NT2/D1 (cell line): ENCODE data around the gene ALDH1B1.

Source experiments
- DNase-seq: peaks from one replicate; pipeline ENCODE4 v3.0.0-alpha.2; 2011; ENCODE audit warnings: low read depth, low spot score
- H3K27me3 ChIP-seq: 2 replicates; pipeline ENCODE4 v1.6.0; 2011; ENCODE audit warnings: mild to moderate bottlenecking; ENCODE audit not compliant: insufficient read length, insufficient read depth
- H3K36me3 ChIP-seq: 2 replicates; pipeline ENCODE4 v1.6.1; 2011; ENCODE audit warnings: mild to moderate bottlenecking, low read length, mixed read lengths; ENCODE audit not compliant: insufficient read depth, insufficient read length
- H3K4me1 ChIP-seq: 2 replicates; pipeline ENCODE4 v1.5.1; 2011; ENCODE audit not compliant: insufficient read depth, insufficient read length
- H3K4me3 ChIP-seq: 2 replicates; pipeline ENCODE4 v1.5.1; 2011; ENCODE audit warnings: low read depth; ENCODE audit not compliant: insufficient read length
- H3K9ac ChIP-seq: 2 replicates; pipeline ENCODE4 v1.6.0; 2011; ENCODE audit warnings: low read depth; ENCODE audit not compliant: insufficient read length
- H3K9me3 ChIP-seq: 2 replicates; pipeline ENCODE4 v1.5.1; 2011; ENCODE audit warnings: mild to moderate bottlenecking, low read length; ENCODE audit not compliant: insufficient read depth
- SUZ12 ChIP-seq: IDR thresholded peaks from 2 replicates; pipeline ENCODE4 v1.6.1; 2011; ENCODE audit not compliant: insufficient read length, insufficient read depth; ENCODE audit errors: extremely low read depth
- YY1 ChIP-seq: IDR thresholded peaks from 2 replicates; pipeline ENCODE4 v1.6.1; 2011; ENCODE audit not compliant: insufficient read length, insufficient read depth
- ZNF274 ChIP-seq: IDR thresholded peaks from 2 replicates; pipeline ENCODE4 v1.6.1; 2011; ENCODE audit warnings: mild to moderate bottlenecking, low read depth, low read length

Gene ALDH1B1

GRCh38 chr9:38413283-38413682, 20.8 kb downstream of the ALDH1B1 start:
- no peak for DNase-seq
- Histone ChIP-seq H3K4me1 (peaks cover 8% of the 10 kb centered on the region), H3K36me3 (peaks cover 2% of the 10 kb centered on the region), H3K27me3 (no peaks in the 10 kb centered on the region), H3K9me3 (no peaks in the 10 kb centered on the region), H3K9ac (no peak overlapping the region), H3K4me3 (no peak overlapping the region)
- TF ChIP-seq YY1 (no peak), ZNF274 (no peak), SUZ12 (no peak)

- no peak overlapping the region for H3K4me3 ChIP-seq
These were observed 21.7 kb downstream of the ALDH1B1 start for GRCh38 chr9:38414040-38414723.

GRCh38 chr9:38415856-38416255, 23.4 kb downstream of the ALDH1B1 start:
- TF ChIP-seq YY1, result no peak
- no peak for TF ChIP-seq ZNF274
- TF ChIP-seq SUZ12, result no peak
- Histone ChIP-seq H3K9me3 (no peaks in the 10 kb centered on the region), H3K9ac (no peak overlapping the region), H3K36me3 (peaks cover 2% of the 10 kb centered on the region), H3K4me3 (no peak overlapping the region), H3K4me1 (peaks cover 10% of the 10 kb centered on the region), H3K27me3 (no peaks in the 10 kb centered on the region)
- no peak for DNase-seq

More at GRCh38 chr9:38414040-38414723, 21.7 kb downstream of the ALDH1B1 start:
- no peak for DNase-seq
- H3K27me3 ChIP-seq, result no peaks in the 10 kb centered on the region
- no peaks in the 10 kb centered on the region for H3K9me3 ChIP-seq
- peaks cover 2% of the 10 kb centered on the region for H3K36me3 ChIP-seq
- no peak overlapping the region for H3K9ac ChIP-seq
- H3K4me1 ChIP-seq, result peaks cover 8% of the 10 kb centered on the region
- TF ChIP-seq ZNF274, result no peak
- no peak for TF ChIP-seq SUZ12
- TF ChIP-seq YY1, result no peak

GRCh38 chr9:38416461-38416860, 24.0 kb downstream of the ALDH1B1 start:
- no peak for DNase-seq
- TF ChIP-seq ZNF274 (no peak), SUZ12 (no peak), YY1 (no peak)
- no peaks in the 10 kb centered on the region for H3K27me3 ChIP-seq
- H3K36me3 ChIP-seq, result peaks cover 2% of the 10 kb centered on the region
- no peaks in the 10 kb centered on the region for H3K9me3 ChIP-seq
- H3K9ac ChIP-seq, result no peak overlapping the region
- H3K4me1 ChIP-seq, result peaks cover 10% of the 10 kb centered on the region
- no peak overlapping the region for H3K4me3 ChIP-seq

- Histone ChIP-seq H3K4me1 (peaks cover 14% of the 10 kb centered on the region), H3K9me3 (no peaks in the 10 kb centered on the region), H3K27me3 (no peaks in the 10 kb centered on the region), H3K4me3 (no peak overlapping the region), H3K9ac (no peak overlapping the region), H3K36me3 (no peaks in the 10 kb centered on the region)
- DNase-seq, result peak; percentile 74
- TF ChIP-seq ZNF274 (no peak), YY1 (no peak), SUZ12 (no peak)
These were observed 24.8 kb downstream of the ALDH1B1 start for GRCh38 chr9:38417003-38417945.

- no peaks in the 10 kb centered on the region for H3K36me3 ChIP-seq
- no peak for TF ChIP-seq SUZ12
- TF ChIP-seq ZNF274, result no peak
- TF ChIP-seq YY1, result no peak
- no peak overlapping the region for H3K9ac ChIP-seq
- DNase-seq, result no peak
- H3K9me3 ChIP-seq, result no peaks in the 10 kb centered on the region
- H3K27me3 ChIP-seq, result peaks cover 2% of the 10 kb centered on the region
- H3K4me3 ChIP-seq, result no peak overlapping the region
- peaks cover 18% of the 10 kb centered on the region for H3K4me1 ChIP-seq
These were observed 25.9 kb downstream of the ALDH1B1 start for GRCh38 chr9:38418366-38418765.

GRCh38 chr9:38419181-38419580, 26.7 kb downstream of the ALDH1B1 start:
- Histone ChIP-seq H3K9ac (peak overlapping the region; percentile 21), H3K9me3 (no peaks in the 10 kb centered on the region), H3K4me1 (peaks cover 18% of the 10 kb centered on the region), H3K36me3 (no peaks in the 10 kb centered on the region), H3K4me3 (no peak overlapping the region), H3K27me3 (peaks cover 6% of the 10 kb centered on the region)
- DNase-seq, result peak; percentile 47
- TF ChIP-seq SUZ12, result no peak
- no peak for TF ChIP-seq ZNF274
- no peak for TF ChIP-seq YY1
